SH-SY5Y (cell line): ENCODE measurements around the gene FBXO34.

ENCODE experiments used
- GATA2 ChIP-seq: IDR thresholded peaks from 2 replicates; pipeline ENCODE4 v1.6.1; 2011; ENCODE audit warnings: mild to moderate bottlenecking, low read depth, low read length
- GATA3 ChIP-seq: IDR thresholded peaks from 2 replicates; pipeline ENCODE4 v1.6.1; 2011; ENCODE audit warnings: low read depth, mild to moderate bottlenecking, low read length, moderate library complexity

- TF ChIP-seq GATA2 (no peak), GATA3 (no peak)
Observed at GRCh38 chr14:55240526-55241178, 30.6 kb upstream of the FBXO34 start.
